IMR-90 (cell line): ENCODE measurements around the gene ZFYVE28. TPM values are rescaled to one million over a fixed set of nuclear protein-coding genes. Genes with fewer than 3 reads are reported as not detected.

Experiments used
- ATAC-seq: fragments of 200-7000 bp; cut with Tn5 transposase; 2 replicates; pipeline ENCODE4 v1.9.1; 2020; ENCODE audit warnings: low read depth, mild to moderate bottlenecking, moderate library complexity
- BruUV-seq: library from RNA; stranded (reverse); fragments of 400-500 nt; replicated peaks from 2 replicates; lab custom pipeline; 2021; lab: Mats Ljungman, UMichigan
- CTCF ChIA-PET: fragments of 300-600 bp; formaldehyde crosslinking; extraction: SDS; loops from one replicate; lab custom pipeline; 2021; ENCODE audit warnings: antibody characterized with exemption; lab: Yijun Ruan, JAX
- POLR2A ChIA-PET: fragments of 300-600 bp; sonication (Branson Sonifier 250); formaldehyde crosslinking; loops from one replicate; lab custom pipeline; 2022; ENCODE audit warnings: antibody characterized with exemption; ENCODE audit not compliant: unreplicated experiment; lab: Charles Lee
- DNase-seq: peaks from one replicate; pipeline ENCODE4 v3.0.0; 2013
- H2AFZ ChIP-seq: replicated peaks from 2 replicates; pipeline ENCODE3; 2013; ENCODE audit warnings: low read length, mild to moderate bottlenecking; ENCODE audit not compliant: poor library complexity
- H2AK5ac ChIP-seq: 2 replicates; pipeline ENCODE4 v1.6.1; 2013; ENCODE audit warnings: low read depth, low read length, inconsistent platforms
- H2AK9ac ChIP-seq: replicated peaks from 2 replicates; pipeline ENCODE3; 2013; ENCODE audit warnings: mild to moderate bottlenecking, low read depth, low read length, moderate library complexity; ENCODE audit not compliant: poor library complexity
- H2BK120ac ChIP-seq: 2 replicates; pipeline ENCODE4 v1.6.1; 2013; ENCODE audit warnings: low read depth, low read length, inconsistent platforms
- H2BK15ac ChIP-seq: 3 replicates; pipeline ENCODE4 v1.6.1; 2013; ENCODE audit warnings: low read depth, low read length, inconsistent platforms
- H2BK20ac ChIP-seq: 2 replicates; pipeline ENCODE4 v1.6.1; 2013; ENCODE audit warnings: low read depth, mild to moderate bottlenecking, inconsistent platforms, low read length, moderate library complexity
- H2BK5ac ChIP-seq: 2 replicates; pipeline ENCODE4 v1.6.1; 2013; ENCODE audit warnings: mild to moderate bottlenecking, low read depth, low read length, inconsistent platforms; ENCODE audit not compliant: poor library complexity, severe bottlenecking
- H3K14ac ChIP-seq: replicated peaks from 2 replicates; pipeline ENCODE4 v1.6.1; 2013; ENCODE audit warnings: low read depth, low read length, inconsistent platforms
- H3K18ac ChIP-seq: 2 replicates; pipeline ENCODE4 v1.6.1; 2013; ENCODE audit warnings: low read depth, low read length, control low read depth
- H3K23ac ChIP-seq: 2 replicates; pipeline ENCODE4 v1.6.1; 2013; ENCODE audit warnings: low read depth, low read length, inconsistent platforms
- H3K27ac ChIP-seq: 2 replicates; pipeline ENCODE4 v1.5.1; 2013; ENCODE audit warnings: mild to moderate bottlenecking, control low read depth, low read length; ENCODE audit not compliant: insufficient read depth
- H3K27me3 ChIP-seq: 2 replicates; pipeline ENCODE4 v1.6.1; 2013; ENCODE audit warnings: low read length; ENCODE audit not compliant: control insufficient read depth, insufficient read depth
- H3K36me3 ChIP-seq: 2 replicates; pipeline ENCODE4 v1.6.1; 2013; ENCODE audit warnings: low read length, mixed read lengths; ENCODE audit not compliant: control insufficient read depth, insufficient read depth
- H3K4ac ChIP-seq: 2 replicates; pipeline ENCODE4 v1.6.1; 2013; ENCODE audit warnings: low read depth, low read length, inconsistent platforms
- H3K4me1 ChIP-seq: 2 replicates; pipeline ENCODE4 v1.6.1; 2013; ENCODE audit warnings: low read length, mixed read lengths; ENCODE audit not compliant: control insufficient read depth, insufficient read depth
- H3K4me2 ChIP-seq: 2 replicates; pipeline ENCODE4 v1.6.1; 2013; ENCODE audit warnings: low read depth, mild to moderate bottlenecking, control low read depth, low read length, moderate library complexity
- H3K4me3 ChIP-seq: 2 replicates; pipeline ENCODE4 v1.5.1; 2013; ENCODE audit warnings: low read depth, mild to moderate bottlenecking, control low read depth, low read length, moderate library complexity; ENCODE audit not compliant: insufficient read depth
- H3K56ac ChIP-seq: 2 replicates; pipeline ENCODE4 v1.6.1; 2013; ENCODE audit warnings: low read length, inconsistent platforms; ENCODE audit not compliant: insufficient read depth; ENCODE audit errors: extremely low read depth
- H3K79me1 ChIP-seq, 2 experiments: 2 replicates each; pipeline ENCODE4 v1.6.1; 2013; ENCODE audit warnings: low read length in 2 of 2, inconsistent platforms in 1 of 2, low read depth in 1 of 2
- H3K9ac ChIP-seq: 2 replicates; pipeline ENCODE4 v1.6.1; 2013; ENCODE audit warnings: low read depth, low read length, control low read depth
- H3K9me1 ChIP-seq: 2 replicates; pipeline ENCODE4 v1.6.1; 2013; ENCODE audit warnings: low read length, inconsistent platforms; ENCODE audit not compliant: insufficient read depth
- H3K9me3 ChIP-seq: 2 replicates; pipeline ENCODE4 v1.6.1; 2013; ENCODE audit warnings: low read length; ENCODE audit not compliant: control insufficient read depth, insufficient read depth
- H4K20me1 ChIP-seq: 2 replicates; pipeline ENCODE4 v1.6.1; 2013; ENCODE audit warnings: low read length, inconsistent platforms; ENCODE audit not compliant: insufficient read depth
- H4K5ac ChIP-seq: 2 replicates; pipeline ENCODE4 v1.6.1; 2013; ENCODE audit warnings: mild to moderate bottlenecking, low read depth, low read length, control low read depth
- H4K8ac ChIP-seq, 2 experiments: 2 replicates each; pipeline ENCODE4 v1.6.1; 2013; ENCODE audit warnings: low read depth in 2 of 2, low read length in 2 of 2, control low read depth in 1 of 2, inconsistent platforms in 1 of 2
- H4K91ac ChIP-seq: 2 replicates; pipeline ENCODE4 v1.6.1; 2013; ENCODE audit warnings: low read depth, low read length, inconsistent platforms; ENCODE audit not compliant: insufficient read depth
- BHLHE40 ChIP-seq: fragments of 150-350 bp; IDR thresholded peaks from 2 replicates; pipeline ENCODE4 v1.6.1; 2016; ENCODE audit warnings: mild to moderate bottlenecking, low read depth, low read length
- CEBPB ChIP-seq: IDR thresholded peaks from 2 replicates; pipeline ENCODE4 v1.6.1; 2012; ENCODE audit warnings: low read depth, low read length, improper control_type of control experiment
- CHD1 ChIP-seq: IDR thresholded peaks from 2 replicates; pipeline ENCODE4 v1.6.1; 2012; ENCODE audit warnings: low read depth, low read length, improper control_type of control experiment
- FOS ChIP-seq: fragments of 150-350 bp; IDR thresholded peaks from 2 replicates; pipeline ENCODE4 v1.6.1; 2016; ENCODE audit warnings: low read depth, low read length
- MAZ ChIP-seq: IDR thresholded peaks from 2 replicates; pipeline ENCODE4 v1.6.1; 2012; ENCODE audit warnings: low read depth, mild to moderate bottlenecking, low read length, improper control_type of control experiment, moderate library complexity, borderline replicate concordance
- MXI1 ChIP-seq: IDR thresholded peaks from 2 replicates; pipeline ENCODE4 v1.6.1; 2012; ENCODE audit warnings: low read depth, mild to moderate bottlenecking, low read length, moderate library complexity, borderline replicate concordance
- NFE2L2 ChIP-seq: fragments of 150-350 bp; IDR thresholded peaks from 2 replicates; pipeline ENCODE4 v1.6.1; 2016; ENCODE audit warnings: low read depth, mild to moderate bottlenecking, low read length
- RAD21 ChIP-seq: IDR thresholded peaks from 2 replicates; pipeline ENCODE4 v1.6.1; 2012; ENCODE audit warnings: low read length, improper control_type of control experiment
- RCOR1 ChIP-seq: IDR thresholded peaks from 2 replicates; pipeline ENCODE4 v1.6.1; 2012; ENCODE audit warnings: mild to moderate bottlenecking, low read length, improper control_type of control experiment; ENCODE audit not compliant: insufficient replicate concordance
- RFX5 ChIP-seq: IDR thresholded peaks from 2 replicates; pipeline ENCODE4 v1.8.0; 2012; ENCODE audit warnings: low read depth, mild to moderate bottlenecking, low read length, moderate library complexity
- SMC3 ChIP-seq: fragments of 150-350 bp; IDR thresholded peaks from 2 replicates; pipeline ENCODE4 v1.6.1; 2016; ENCODE audit warnings: low read depth, mild to moderate bottlenecking, antibody characterized with exemption, low read length, moderate library complexity
- WGBS, 2 experiments: methylation state at CpG; one replicate each; pipeline versions ENCODE4 v1.1.5 to v1.1.7; 2013; ENCODE audit warnings: missing lambda C conversion rate in 2 of 2; ENCODE audit not compliant: insufficient read length in 1 of 2; ENCODE audit errors: extremely low coverage in 2 of 2; 5-methylcytosine and 5-hydroxymethylcytosine counted together
- dilution Hi-C: fragments of 300-500 bp; cut with HindIII; formaldehyde crosslinking; loops from one replicate; pipeline ENCODE4 v1.14.3; 2018; ENCODE audit warnings: low sequenced_read_pairs; ENCODE audit not compliant: unreplicated experiment
- in situ Hi-C: fragments of 300-500 bp; cut with MboI; formaldehyde crosslinking; loops from 3 replicates; pipeline ENCODE4 v1.14.3; 2019; ENCODE audit warnings: low sequenced_read_pairs, inconsistent platforms, mixed read lengths
- intact Hi-C: fragments of 100-400 bp; cut with micrococcal nuclease; formaldehyde crosslinking; loops from 2 replicates; pipeline ENCODE4 v1.10.0; 2022
- polyA plus RNA-seq, 3 experiments: library from polyadenylated mRNA; depleted of rRNA; stranded (reverse); fragments of >200 nt; gene quantifications; 2 replicates each; pipeline ENCODE4 v1.2.3, GENCODE V29; 2012; ENCODE audit warnings: low replicate concordance in 1 of 3
- total RNA-seq: library from RNA; depleted of rRNA; stranded (reverse); fragments of >200 nt; gene quantifications from 2 replicates; pipeline ENCODE4 v1.2.3, GENCODE V29; 2012
- TF ChIP-seq, protein P1 (sequence below): fragments of 150-350 bp; IDR thresholded peaks from 2 replicates; pipeline ENCODE4 v1.6.1; 2016; ENCODE audit warnings: low read depth, mild to moderate bottlenecking, low read length, moderate library complexity, borderline replicate concordance
- TF ChIP-seq, protein P2 (sequence below): fragments of 150-350 bp; IDR thresholded peaks from 2 replicates; pipeline ENCODE4 v1.6.1; 2017; ENCODE audit warnings: mild to moderate bottlenecking, antibody characterized with exemption, low read length, low read depth
- TF ChIP-seq, protein P3 (sequence below): conservative IDR thresholded peaks from 2 replicates; pipeline ENCODE4 v1.5.1; 2012; ENCODE audit warnings: mild to moderate bottlenecking, low read depth, low read length, improper control_type of control experiment

Gene ZFYVE28
- total and polyA plus RNA-seq, 2 of the 4 experiments (the other 2 are of a cell fraction), result 0.36 to 1.2 TPM

DNA sequence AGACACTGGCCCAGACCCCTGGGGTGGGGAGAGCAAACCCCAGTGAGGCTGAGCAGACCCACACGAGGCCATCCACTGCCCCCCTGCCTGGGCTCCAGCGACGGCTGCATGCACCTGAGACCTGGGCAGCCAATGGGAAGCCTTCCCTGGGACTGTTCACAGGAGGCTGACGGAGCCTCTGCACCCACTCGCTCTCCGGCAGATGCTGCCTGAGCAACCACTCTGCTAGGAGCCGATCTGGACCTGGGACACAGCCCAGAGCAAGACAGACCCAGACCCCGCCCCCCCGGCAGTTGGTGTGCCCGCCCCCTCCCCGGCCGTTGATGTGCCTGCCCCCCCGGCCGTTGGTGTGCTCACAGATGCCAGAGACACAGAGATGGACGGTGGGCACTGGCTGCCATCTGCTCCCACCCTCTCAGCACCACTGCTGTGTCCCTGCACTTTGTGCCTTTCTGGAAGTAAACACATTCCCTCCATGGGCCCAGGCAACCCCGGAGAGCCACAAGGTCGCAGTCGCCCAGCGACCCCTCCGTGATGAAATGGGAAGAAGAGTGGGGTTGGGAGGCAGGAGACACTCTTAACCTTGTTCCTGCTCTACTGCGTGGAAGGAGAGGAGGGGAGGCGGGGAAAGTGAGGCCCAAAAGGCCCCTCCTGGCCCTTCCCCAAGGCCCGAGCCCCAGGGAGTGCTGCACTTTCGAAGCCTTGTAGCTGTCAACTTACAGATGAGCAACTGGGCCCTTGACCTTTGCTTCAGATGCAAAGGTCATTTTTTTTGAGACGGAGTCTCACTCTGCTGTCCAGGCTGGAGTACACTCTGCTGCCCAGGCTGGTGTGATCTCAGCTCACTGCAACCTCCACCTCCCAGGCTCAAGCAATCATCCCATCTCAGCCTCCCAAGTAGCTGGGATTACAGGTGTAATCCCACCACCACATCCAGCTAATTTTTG, 62.0 kb downstream of the ZFYVE28 start:
- H3K14ac ChIP-seq, result no peak overlapping the region
- no peak overlapping the region for H2BK20ac ChIP-seq
- H2BK120ac ChIP-seq, result no peak overlapping the region
- H2AK5ac ChIP-seq, result no peak overlapping the region
- H2BK5ac ChIP-seq, result no peak overlapping the region
- no peak overlapping the region for H3K56ac ChIP-seq
- no peak overlapping the region for H4K5ac ChIP-seq
- intact Hi-C loops, result no loop called here
- no peaks in the 10 kb centered on the region for H3K36me3 ChIP-seq
- peaks cover 2% of the 10 kb centered on the region; the same call in 1 of the 2 replicates for H3K9me1 ChIP-seq
- H2AK9ac ChIP-seq, result no peak overlapping the region
- no peak overlapping the region for H3K4me2 ChIP-seq
- no peak overlapping the region for H4K8ac ChIP-seq
- no peak overlapping the region for H3K27ac ChIP-seq
- WGBS, 2 experiments, result 70% methylated on average over 8 of the region's 25 CpGs; no CpG with 5 or more reads in 1 of the 2 experiments
- H4K91ac ChIP-seq, result no peak overlapping the region
- H3K23ac ChIP-seq, result no peak overlapping the region
- peaks cover 4% of the 10 kb centered on the region for H3K27me3 ChIP-seq
- in situ Hi-C loops, result no loop called here
- no peaks in the 10 kb centered on the region for H3K79me1 ChIP-seq
- H3K4me3 ChIP-seq, result no peak overlapping the region
- BruUV-seq, result no TSS peak
- no peak overlapping the region for H3K18ac ChIP-seq
- H4K20me1 ChIP-seq, result peaks cover 9% of the 10 kb centered on the region
- ChIA-PET POLR2A (no interaction called here), CTCF (no interaction called here)
- no peaks in the 10 kb centered on the region for H3K9me3 ChIP-seq
- no peak overlapping the region for H2AFZ ChIP-seq
- H3K4me1 ChIP-seq, result no peaks in the 10 kb centered on the region
- no peak for DNase-seq
- dilution Hi-C loops, result no loop called here
- no peak overlapping the region for H3K9ac ChIP-seq
- ATAC-seq, result no peak
- no peak overlapping the region for H3K4ac ChIP-seq
- H2BK15ac ChIP-seq, result no peak overlapping the region
- TF ChIP-seq MAZ, result no peak
- TF ChIP-seq MXI1, result no peak
- no peak for TF ChIP-seq CEBPB
- no peak for TF ChIP-seq NFE2L2
- TF ChIP-seq, protein P1, sequence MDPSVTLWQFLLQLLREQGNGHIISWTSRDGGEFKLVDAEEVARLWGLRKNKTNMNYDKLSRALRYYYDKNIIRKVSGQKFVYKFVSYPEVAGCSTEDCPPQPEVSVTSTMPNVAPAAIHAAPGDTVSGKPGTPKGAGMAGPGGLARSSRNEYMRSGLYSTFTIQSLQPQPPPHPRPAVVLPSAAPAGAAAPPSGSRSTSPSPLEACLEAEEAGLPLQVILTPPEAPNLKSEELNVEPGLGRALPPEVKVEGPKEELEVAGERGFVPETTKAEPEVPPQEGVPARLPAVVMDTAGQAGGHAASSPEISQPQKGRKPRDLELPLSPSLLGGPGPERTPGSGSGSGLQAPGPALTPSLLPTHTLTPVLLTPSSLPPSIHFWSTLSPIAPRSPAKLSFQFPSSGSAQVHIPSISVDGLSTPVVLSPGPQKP, result no peak
- TF ChIP-seq RCOR1, result no peak
- no peak for TF ChIP-seq FOS
- TF ChIP-seq, protein P2, sequence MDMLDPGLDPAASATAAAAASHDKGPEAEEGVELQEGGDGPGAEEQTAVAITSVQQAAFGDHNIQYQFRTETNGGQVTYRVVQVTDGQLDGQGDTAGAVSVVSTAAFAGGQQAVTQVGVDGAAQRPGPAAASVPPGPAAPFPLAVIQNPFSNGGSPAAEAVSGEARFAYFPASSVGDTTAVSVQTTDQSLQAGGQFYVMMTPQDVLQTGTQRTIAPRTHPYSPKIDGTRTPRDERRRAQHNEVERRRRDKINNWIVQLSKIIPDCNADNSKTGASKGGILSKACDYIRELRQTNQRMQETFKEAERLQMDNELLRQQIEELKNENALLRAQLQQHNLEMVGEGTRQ, result no peak
- no peak for TF ChIP-seq RFX5
- TF ChIP-seq, protein P3, sequence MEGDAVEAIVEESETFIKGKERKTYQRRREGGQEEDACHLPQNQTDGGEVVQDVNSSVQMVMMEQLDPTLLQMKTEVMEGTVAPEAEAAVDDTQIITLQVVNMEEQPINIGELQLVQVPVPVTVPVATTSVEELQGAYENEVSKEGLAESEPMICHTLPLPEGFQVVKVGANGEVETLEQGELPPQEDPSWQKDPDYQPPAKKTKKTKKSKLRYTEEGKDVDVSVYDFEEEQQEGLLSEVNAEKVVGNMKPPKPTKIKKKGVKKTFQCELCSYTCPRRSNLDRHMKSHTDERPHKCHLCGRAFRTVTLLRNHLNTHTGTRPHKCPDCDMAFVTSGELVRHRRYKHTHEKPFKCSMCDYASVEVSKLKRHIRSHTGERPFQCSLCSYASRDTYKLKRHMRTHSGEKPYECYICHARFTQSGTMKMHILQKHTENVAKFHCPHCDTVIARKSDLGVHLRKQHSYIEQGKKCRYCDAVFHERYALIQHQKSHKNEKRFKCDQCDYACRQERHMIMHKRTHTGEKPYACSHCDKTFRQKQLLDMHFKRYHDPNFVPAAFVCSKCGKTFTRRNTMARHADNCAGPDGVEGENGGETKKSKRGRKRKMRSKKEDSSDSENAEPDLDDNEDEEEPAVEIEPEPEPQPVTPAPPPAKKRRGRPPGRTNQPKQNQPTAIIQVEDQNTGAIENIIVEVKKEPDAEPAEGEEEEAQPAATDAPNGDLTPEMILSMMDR, result no peak
- TF ChIP-seq BHLHE40, result no peak
- TF ChIP-seq CHD1, result no peak
- TF ChIP-seq RAD21, result no peak
- TF ChIP-seq SMC3, result no peak
